ENCODE data around the gene INPP5J. TPM values are rescaled to one million over a fixed set of nuclear protein-coding genes. Genes with fewer than 3 reads are reported as not detected.

The INPP5J gene
- total and polyA plus RNA-seq, 11 donors = 8.4 to 23.1 (median 19.5) TPM

DNA sequence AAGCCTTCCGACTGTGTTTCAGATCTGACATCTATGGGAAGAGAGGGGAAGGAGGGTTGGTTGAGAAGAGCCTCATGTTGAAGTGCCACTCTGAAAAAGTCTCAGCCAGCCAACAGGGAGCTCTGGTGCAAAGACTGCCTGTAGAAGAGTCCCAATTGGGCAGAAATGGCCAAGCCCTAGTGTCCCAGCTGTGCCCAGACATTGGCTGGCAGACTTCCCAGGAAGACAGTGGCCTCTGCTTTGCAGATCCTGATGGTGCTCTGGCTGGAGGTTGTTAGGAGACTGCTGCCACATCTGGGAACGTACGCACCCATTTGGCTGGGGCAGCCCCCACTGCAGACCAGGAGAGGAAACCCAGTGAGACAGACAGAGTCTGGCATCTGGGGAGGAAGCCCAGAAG lies 20.8 kb downstream of the INPP5J start:
- Histone ChIP-seq H3K9me3 (peaks cover 0 to 7% (median 0%) of the 10 kb centered on the region in 12 donors), H3K36me3 (no peaks in the 10 kb centered on the region), H3K4me1 (peaks cover 0 to 13% (median 4%) of the 10 kb centered on the region in 12 donors), H3K27ac (no peak overlapping the region), H3K27me3 (peaks cover 0 to 8% (median 0%) of the 10 kb centered on the region in 9 donors), H3K4me3 (no peak overlapping the region)
- ATAC-seq = peak in 3 of 4 donors; percentile 43 to 55 (median 44)
- 65 to 73% (median 69%) methylated on average over 3 of the region's 3 CpGs for WGBS, 4 donors
- TF ChIP-seq, protein P1, sequence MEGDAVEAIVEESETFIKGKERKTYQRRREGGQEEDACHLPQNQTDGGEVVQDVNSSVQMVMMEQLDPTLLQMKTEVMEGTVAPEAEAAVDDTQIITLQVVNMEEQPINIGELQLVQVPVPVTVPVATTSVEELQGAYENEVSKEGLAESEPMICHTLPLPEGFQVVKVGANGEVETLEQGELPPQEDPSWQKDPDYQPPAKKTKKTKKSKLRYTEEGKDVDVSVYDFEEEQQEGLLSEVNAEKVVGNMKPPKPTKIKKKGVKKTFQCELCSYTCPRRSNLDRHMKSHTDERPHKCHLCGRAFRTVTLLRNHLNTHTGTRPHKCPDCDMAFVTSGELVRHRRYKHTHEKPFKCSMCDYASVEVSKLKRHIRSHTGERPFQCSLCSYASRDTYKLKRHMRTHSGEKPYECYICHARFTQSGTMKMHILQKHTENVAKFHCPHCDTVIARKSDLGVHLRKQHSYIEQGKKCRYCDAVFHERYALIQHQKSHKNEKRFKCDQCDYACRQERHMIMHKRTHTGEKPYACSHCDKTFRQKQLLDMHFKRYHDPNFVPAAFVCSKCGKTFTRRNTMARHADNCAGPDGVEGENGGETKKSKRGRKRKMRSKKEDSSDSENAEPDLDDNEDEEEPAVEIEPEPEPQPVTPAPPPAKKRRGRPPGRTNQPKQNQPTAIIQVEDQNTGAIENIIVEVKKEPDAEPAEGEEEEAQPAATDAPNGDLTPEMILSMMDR (IDR thresholded peaks at IDR 0.05) = no peak
- TF ChIP-seq POLR2A (IDR thresholded peaks at IDR 0.05) = no peak
- intact Hi-C loops (cut with DNase I) = loop anchor here in 3 of 10 donors (10.0 kb wide), 2 partner anchors 49 to 379 kb away; no protein-coding TSS in a partner anchor
- DNase-seq = peak in 1 of 5 donors; percentile 35

- no peak for TF ChIP-seq POLR2A (IDR thresholded peaks at IDR 0.05)
- TF ChIP-seq, protein P1 (IDR thresholded peaks at IDR 0.05) = no peak
- intact Hi-C loops (cut with DNase I) = loop anchor here in 3 of 10 donors (10.0 kb wide), 2 partner anchors 49 to 379 kb away; no protein-coding TSS in a partner anchor
- H3K27ac ChIP-seq = no peak overlapping the region
- no peaks in the 10 kb centered on the region for H3K36me3 ChIP-seq
- no peak for ATAC-seq
- DNase-seq = no peak
- peaks cover 0 to 7% (median 0%) of the 10 kb centered on the region in 12 donors for H3K9me3 ChIP-seq
- H3K4me1 ChIP-seq = peaks cover 0 to 19% (median 10%) of the 10 kb centered on the region in 12 donors
- peaks cover 0 to 8% (median 0%) of the 10 kb centered on the region in 9 donors for H3K27me3 ChIP-seq
- H3K4me3 ChIP-seq = no peak overlapping the region
Measured at GRCh38 chr22:31144223-31144622, 21.5 kb downstream of the INPP5J start.

GRCh38 chr22:31148488-31148887 lies 25.7 kb downstream of the INPP5J start:
- Histone ChIP-seq H3K27ac (peak overlapping the region; percentile 37 to 85 (median 74)), H3K27me3 (no peaks in the 10 kb centered on the region), H3K36me3 (no peaks in the 10 kb centered on the region), H3K9me3 (peaks cover 0 to 7% (median 0%) of the 10 kb centered on the region in 12 donors), H3K4me3 (no peak overlapping the region), H3K4me1 (peaks cover 0 to 14% (median 10%) of the 10 kb centered on the region in 12 donors)
- TF ChIP-seq, protein P1 (IDR thresholded peaks at IDR 0.05) = no peak
- TF ChIP-seq POLR2A (IDR thresholded peaks at IDR 0.05) = no peak
- intact Hi-C loops (cut with DNase I) = loop anchor here (1.0 to 10.0 kb wide), 13 partner anchors 36 to 386 kb away; partner anchors contain the start of gene SELENOM (in 5 of the 10)
- ATAC-seq (peak; percentile 71 to 88 (median 80)), DNase-seq (peak in 3 of 5 donors; percentile 30 to 46 (median 36))
- 50 to 54% (median 51%) methylated on average over 1 of the region's 1 CpG for WGBS, 4 donors

GRCh38 chr22:31148953-31149627 lies 26.3 kb downstream of the INPP5J start:
- no peaks in the 10 kb centered on the region for H3K27me3 ChIP-seq
- peaks cover 0 to 7% (median 0%) of the 10 kb centered on the region in 12 donors for H3K9me3 ChIP-seq
- TF ChIP-seq, protein P1 (IDR thresholded peaks at IDR 0.05) = peak; percentile 81 to 98 (median 94)
- no peak for TF ChIP-seq POLR2A (IDR thresholded peaks at IDR 0.05)
- H3K4me3 ChIP-seq = no peak overlapping the region
- DNase-seq = peak; percentile 74 to 79 (median 76)
- peaks cover 0 to 14% (median 10%) of the 10 kb centered on the region in 12 donors for H3K4me1 ChIP-seq
- H3K27ac ChIP-seq = peak overlapping the region; percentile 37 to 85 (median 74)
- intact Hi-C loops (cut with DNase I) = loop anchor here (1.0 to 10.0 kb wide), 14 partner anchors 37 to 387 kb away; partner anchors contain the start of gene SELENOM (in 7 of the 10)
- H3K36me3 ChIP-seq = no peaks in the 10 kb centered on the region
- peak; percentile 91 to 97 (median 96) for ATAC-seq
- 9 to 19% (median 14%) methylated on average over 5 of the region's 5 CpGs for WGBS, 4 donors

Data from heart left ventricle (tissue), 16 donors.